IPS-20b (cell line): Measurements from ENCODE around the gene TDRD3.
"Not testable (repeated sequence)": the region's sequence is repeated elsewhere in the genome, so short reads cannot be mapped to it uniquely, and the experiment has no call there.

ENCODE experiments used
- H3K27ac ChIP-seq: one replicate; pipeline ENCODE4 v1.5.1; 2013; ENCODE audit warnings: low read length
- H3K27me3 ChIP-seq: 2 replicates; pipeline ENCODE4 v1.6.1; 2013; ENCODE audit warnings: mild to moderate bottlenecking, low read length, inconsistent platforms; ENCODE audit not compliant: insufficient read depth
- H3K36me3 ChIP-seq: 2 replicates; pipeline ENCODE4 v1.6.1; 2013; ENCODE audit warnings: low read depth, mild to moderate bottlenecking, inconsistent platforms, low read length, moderate library complexity; ENCODE audit not compliant: insufficient read depth
- H3K4me1 ChIP-seq: 2 replicates; pipeline ENCODE4 v1.6.1; 2013; ENCODE audit warnings: mild to moderate bottlenecking, control low read depth, inconsistent platforms, low read length, moderate library complexity; ENCODE audit not compliant: insufficient read depth
- H3K4me3 ChIP-seq: 2 replicates; pipeline ENCODE4 v1.5.1; 2013; ENCODE audit warnings: mild to moderate bottlenecking, low read length, inconsistent platforms
- H3K9ac ChIP-seq: 2 replicates; pipeline ENCODE4 v1.6.1; 2013; ENCODE audit warnings: low read depth, mild to moderate bottlenecking, inconsistent platforms, low read length, moderate library complexity
- H3K9me3 ChIP-seq: 2 replicates; pipeline ENCODE4 v1.6.1; 2013; ENCODE audit warnings: mild to moderate bottlenecking, low read depth, low read length, inconsistent platforms; ENCODE audit not compliant: insufficient read depth

The TDRD3 gene

DNA sequence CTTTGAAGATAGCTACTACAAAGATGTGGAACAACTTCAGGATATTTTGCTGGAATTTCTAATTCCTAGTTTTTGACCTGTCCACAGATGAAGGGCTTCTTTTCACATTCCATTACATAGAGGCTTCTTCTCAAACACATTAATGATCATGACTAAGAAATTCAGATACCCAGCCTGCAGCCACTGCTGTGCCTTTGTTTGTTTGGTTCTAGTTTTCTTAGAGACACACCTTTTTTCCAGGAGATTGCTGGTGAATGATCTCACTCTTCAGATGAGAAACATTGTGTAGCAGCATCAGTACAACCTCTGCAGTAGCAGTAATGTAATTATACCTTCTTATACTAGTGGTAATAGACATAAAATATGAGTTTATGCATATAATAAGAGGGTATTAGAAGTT, 5.0 kb downstream of the TDRD3 start:
- no peak overlapping the region for H3K9ac ChIP-seq
- H3K4me1 ChIP-seq, result peaks cover 16% of the 10 kb centered on the region; the same call in 1 of the 2 replicates
- H3K4me3 ChIP-seq, result no peak overlapping the region
- peaks cover 1% of the 10 kb centered on the region; the same call in 1 of the 2 replicates for H3K9me3 ChIP-seq
- no peaks in the 10 kb centered on the region for H3K27me3 ChIP-seq
- no peak overlapping the region for H3K27ac ChIP-seq
- H3K36me3 ChIP-seq, result no peaks in the 10 kb centered on the region

DNA sequence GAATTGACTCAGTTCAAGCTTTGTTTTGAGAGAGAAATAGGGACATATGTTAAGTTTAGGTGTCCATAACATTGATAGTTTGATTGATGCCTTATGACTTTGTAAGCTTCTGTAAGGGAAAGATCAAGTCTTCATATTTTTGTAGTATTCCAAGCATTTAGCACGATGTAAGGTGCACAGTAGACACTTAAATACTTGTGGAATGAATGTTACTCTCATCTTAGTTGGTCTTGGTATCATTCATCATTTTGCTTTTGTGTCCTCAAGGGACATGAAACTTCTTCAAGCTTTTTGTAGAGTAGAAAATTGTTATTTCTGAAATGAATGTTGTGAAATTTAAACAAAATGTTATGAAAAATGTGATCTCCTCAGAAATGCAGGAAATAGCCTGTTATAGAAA, 10.1 kb downstream of the TDRD3 start:
- Histone ChIP-seq H3K27ac (no peak overlapping the region), H3K27me3 (no peaks in the 10 kb centered on the region), H3K4me1 (no peaks in the 10 kb centered on the region), H3K4me3 (no peak overlapping the region), H3K36me3 (no peaks in the 10 kb centered on the region), H3K9me3 (peaks cover 11% of the 10 kb centered on the region), H3K9ac (no peak overlapping the region)

DNA sequence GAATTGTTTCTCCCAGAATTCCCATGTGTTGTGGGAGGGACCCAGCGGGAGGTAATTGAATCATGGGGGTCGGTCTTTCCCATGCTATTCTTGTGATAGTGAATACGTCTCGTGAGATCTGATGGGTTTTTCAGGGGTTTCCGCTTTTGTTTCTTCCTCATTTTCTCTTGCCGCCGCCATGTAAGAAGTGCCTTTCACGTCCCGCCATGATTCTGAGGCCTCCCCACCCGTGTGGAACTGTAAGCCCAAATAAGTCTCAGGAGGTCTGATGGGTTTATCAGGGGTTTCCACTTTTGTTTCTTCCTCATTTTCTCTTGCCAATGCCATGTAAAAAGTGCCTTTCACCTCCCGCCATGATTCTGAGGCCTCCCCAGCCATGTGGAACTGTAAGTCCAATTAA, 10.8 kb downstream of the TDRD3 start:
- not testable (repeated sequence) for H3K27ac ChIP-seq, H3K4me1 ChIP-seq, H3K4me3 ChIP-seq, H3K9ac ChIP-seq, H3K36me3 ChIP-seq, H3K27me3 ChIP-seq
- peaks cover 11% of the 10 kb centered on the region for H3K9me3 ChIP-seq

DNA sequence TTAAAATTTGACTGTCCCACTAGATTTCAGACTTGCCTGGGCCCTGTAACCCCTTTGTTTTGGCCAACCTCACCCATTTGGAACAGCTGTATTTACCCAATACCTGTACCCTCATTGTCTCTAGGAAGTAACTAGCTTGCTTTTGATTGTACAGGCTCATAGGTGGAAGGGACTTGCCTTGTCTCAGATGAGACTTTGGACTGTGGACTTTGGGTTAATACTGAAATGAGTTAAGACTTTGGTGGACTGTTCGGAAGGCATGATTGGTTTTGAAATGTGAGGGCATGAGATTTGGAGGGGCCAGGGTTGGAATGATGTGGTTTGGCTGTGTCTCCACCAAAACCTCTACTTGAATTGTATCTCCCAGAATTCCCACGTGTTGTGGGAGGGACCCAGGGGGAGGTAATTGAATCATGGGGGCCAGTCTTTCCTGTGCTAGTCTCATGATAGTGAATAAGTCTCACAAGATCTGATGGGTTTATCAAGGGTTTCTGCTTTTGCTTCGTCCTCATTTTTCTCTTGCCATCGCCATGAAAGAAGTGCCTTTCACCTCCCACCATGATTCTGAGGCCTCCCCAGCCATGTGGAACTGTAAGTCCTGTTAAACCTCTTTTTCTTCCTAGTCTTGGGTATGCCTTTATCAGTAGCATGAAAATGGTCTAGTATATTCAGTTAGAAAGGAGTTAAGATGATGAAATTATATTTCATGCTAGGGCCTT, 12.7 kb downstream of the TDRD3 start:
- not testable (repeated sequence) for H3K36me3 ChIP-seq
- peaks cover 11% of the 10 kb centered on the region for H3K9me3 ChIP-seq

DNA sequence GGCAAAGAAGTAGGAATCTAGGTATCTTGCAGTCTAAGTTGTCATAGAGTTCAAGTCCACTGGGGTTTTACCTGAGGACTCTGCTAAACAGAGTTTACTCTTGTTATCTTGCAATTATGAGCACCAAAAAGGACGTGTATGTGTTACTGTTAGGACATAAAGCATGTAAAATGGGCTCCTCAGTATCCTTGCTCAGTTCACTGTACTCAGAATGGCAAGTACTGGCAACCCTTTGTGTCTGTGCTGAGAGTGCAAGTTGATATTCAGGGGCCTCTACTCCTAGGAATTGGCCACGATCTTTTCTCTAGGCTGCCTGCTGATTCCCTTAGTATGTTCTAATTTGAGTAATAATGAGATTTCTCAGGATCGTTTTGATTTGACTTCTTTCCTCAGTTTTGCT, 13.3 kb downstream of the TDRD3 start:
- H3K36me3 ChIP-seq, result no peaks in the 10 kb centered on the region
- peaks cover 11% of the 10 kb centered on the region for H3K9me3 ChIP-seq
- no peak overlapping the region for H3K27ac ChIP-seq
- H3K4me3 ChIP-seq, result no peak overlapping the region
- H3K4me1 ChIP-seq, result no peaks in the 10 kb centered on the region
- H3K27me3 ChIP-seq, result no peaks in the 10 kb centered on the region
- H3K9ac ChIP-seq, result no peak overlapping the region

More for the DNA sequence above, 12.7 kb downstream of the TDRD3 start:
- H3K27me3 ChIP-seq, H3K9ac ChIP-seq, H3K27ac ChIP-seq, H3K4me3 ChIP-seq, H3K4me1 ChIP-seq: not testable (repeated sequence)

DNA sequence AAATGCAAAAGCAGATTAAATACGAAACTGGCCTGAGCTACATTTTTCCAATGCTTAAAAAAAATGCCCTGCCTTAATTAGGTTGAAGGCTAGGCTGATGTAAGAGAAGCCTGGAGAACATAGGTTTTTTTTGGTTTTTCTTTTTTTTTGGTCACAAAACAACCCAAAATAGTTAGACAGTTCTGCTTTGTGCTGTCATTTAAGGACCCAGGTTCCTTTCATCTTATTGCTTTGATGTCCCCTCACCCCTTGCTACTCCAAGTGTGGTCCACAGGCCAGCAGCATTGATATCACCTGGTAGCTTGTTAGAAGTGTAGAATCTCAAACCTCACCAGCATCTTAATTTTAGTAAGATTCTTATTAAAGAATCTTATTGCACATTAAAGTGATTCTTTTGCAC, 14.4 kb downstream of the TDRD3 start:
- peaks cover 11% of the 10 kb centered on the region for H3K9me3 ChIP-seq

DNA sequence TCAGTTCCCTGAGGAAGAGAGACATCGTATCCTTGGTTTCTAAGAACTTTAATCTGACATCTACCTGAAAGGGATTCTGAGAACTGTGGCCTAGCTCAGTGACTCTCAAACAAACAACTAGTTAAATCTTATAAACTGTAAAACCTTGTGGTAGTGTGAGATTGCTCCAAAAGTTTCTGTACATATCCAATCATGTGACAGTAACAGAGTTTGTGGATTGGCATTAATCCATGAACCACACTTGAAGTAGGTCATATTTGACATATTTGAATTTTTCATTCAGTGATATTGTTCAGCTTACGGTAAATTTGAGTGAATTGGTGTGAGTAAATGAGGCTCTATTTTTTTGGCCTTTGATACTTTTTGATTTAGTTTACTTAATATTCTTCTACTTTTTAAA, 15.0 kb downstream of the TDRD3 start:
- H3K27me3 ChIP-seq, result no peaks in the 10 kb centered on the region
- H3K4me3 ChIP-seq, result no peak overlapping the region
- no peak overlapping the region for H3K27ac ChIP-seq
- no peaks in the 10 kb centered on the region for H3K36me3 ChIP-seq
- no peak overlapping the region for H3K9ac ChIP-seq
- H3K9me3 ChIP-seq, result peaks cover 11% of the 10 kb centered on the region
- H3K4me1 ChIP-seq, result no peaks in the 10 kb centered on the region

More for the DNA sequence above, 14.4 kb downstream of the TDRD3 start:
- no peaks in the 10 kb centered on the region for H3K4me1 ChIP-seq
- no peak overlapping the region for H3K9ac ChIP-seq
- H3K27me3 ChIP-seq, result no peaks in the 10 kb centered on the region
- no peak overlapping the region for H3K27ac ChIP-seq
- H3K4me3 ChIP-seq, result no peak overlapping the region
- no peaks in the 10 kb centered on the region for H3K36me3 ChIP-seq

DNA sequence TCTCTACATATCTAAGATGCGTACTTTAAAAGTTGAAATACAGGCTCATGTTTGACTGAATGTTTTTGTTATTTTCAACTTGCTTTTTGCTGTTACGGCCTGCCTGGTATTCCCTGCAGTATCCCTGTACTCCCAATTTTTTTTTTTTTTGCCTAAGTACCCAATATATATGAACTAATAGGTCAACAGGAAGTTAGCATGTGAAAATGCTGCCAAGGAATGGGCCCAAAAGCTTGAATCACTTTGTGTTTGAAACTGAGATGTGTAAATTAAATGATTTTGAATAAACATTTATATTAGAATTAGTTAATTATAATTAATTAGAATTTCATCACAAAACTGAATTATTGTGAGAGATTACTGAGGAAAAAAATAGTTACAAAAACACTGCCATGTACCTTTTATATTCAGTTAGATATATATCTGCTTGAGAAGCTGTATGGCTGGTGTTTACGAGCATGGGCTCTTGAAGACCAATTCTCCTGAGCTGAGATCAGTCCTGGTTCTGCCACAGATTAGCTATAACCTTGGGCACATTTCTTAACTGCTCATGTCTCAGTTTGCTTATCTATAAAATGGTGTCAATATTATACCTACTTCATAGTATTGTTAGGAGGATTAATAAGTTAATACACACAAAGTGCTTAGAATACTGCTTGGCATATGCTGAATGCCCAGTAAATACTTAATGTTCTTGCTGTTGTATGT, 16.0 kb downstream of the TDRD3 start:
- Histone ChIP-seq H3K9ac (no peak overlapping the region), H3K27ac (no peak overlapping the region), H3K36me3 (no peaks in the 10 kb centered on the region), H3K4me1 (no peaks in the 10 kb centered on the region), H3K9me3 (peaks cover 3% of the 10 kb centered on the region), H3K27me3 (no peaks in the 10 kb centered on the region), H3K4me3 (no peak overlapping the region)

DNA sequence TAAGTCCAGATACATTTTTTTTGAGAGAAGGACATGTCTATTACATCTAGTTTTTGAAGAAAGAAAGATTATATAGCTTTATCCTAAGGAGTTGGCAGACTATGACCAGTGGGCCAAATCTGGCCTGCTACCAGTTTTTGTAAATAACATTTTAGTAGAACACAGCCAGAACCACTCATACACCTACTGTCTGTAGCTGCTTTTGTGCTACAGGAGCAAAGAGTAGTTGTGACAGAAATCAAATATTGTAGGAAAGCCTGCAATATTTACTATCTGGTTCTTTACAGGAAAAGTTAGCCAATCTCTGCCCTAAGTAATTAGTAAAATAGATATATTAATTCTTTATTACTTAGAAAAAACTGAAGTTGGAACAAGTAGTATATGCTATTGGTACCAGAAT, 17.2 kb downstream of the TDRD3 start:
- H3K27me3 ChIP-seq, result no peaks in the 10 kb centered on the region
- no peak overlapping the region for H3K9ac ChIP-seq
- H3K9me3 ChIP-seq, result no peaks in the 10 kb centered on the region
- no peaks in the 10 kb centered on the region for H3K36me3 ChIP-seq
- no peak overlapping the region for H3K27ac ChIP-seq
- no peaks in the 10 kb centered on the region for H3K4me1 ChIP-seq
- H3K4me3 ChIP-seq, result no peak overlapping the region

DNA sequence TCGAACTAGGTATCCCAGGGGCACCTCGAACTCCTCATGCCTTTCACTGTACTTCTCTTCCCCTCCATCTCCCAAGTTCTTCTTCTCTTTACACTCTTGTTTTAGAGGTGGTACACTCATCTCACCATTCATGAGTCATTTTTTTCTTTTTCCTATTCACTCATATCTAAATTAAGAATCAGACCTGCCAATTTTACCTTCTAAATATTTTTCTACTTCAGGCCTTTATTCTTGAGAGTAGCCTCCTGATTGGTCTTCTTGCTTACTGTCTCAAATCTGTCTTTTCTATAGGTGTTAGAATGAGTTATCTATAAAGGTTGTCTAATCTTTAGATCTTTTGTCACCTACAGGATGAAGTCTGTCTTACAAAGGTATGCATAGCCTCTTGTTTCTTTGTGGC, 20.7 kb downstream of the TDRD3 start:
- H3K27me3 ChIP-seq, result no peaks in the 10 kb centered on the region
- peaks cover 3% of the 10 kb centered on the region; the same call in 1 of the 2 replicates for H3K9me3 ChIP-seq
- H3K4me3 ChIP-seq, result no peak overlapping the region
- no peak overlapping the region for H3K27ac ChIP-seq
- H3K36me3 ChIP-seq, result no peaks in the 10 kb centered on the region
- H3K9ac ChIP-seq, result no peak overlapping the region
- H3K4me1 ChIP-seq, result no peaks in the 10 kb centered on the region

DNA sequence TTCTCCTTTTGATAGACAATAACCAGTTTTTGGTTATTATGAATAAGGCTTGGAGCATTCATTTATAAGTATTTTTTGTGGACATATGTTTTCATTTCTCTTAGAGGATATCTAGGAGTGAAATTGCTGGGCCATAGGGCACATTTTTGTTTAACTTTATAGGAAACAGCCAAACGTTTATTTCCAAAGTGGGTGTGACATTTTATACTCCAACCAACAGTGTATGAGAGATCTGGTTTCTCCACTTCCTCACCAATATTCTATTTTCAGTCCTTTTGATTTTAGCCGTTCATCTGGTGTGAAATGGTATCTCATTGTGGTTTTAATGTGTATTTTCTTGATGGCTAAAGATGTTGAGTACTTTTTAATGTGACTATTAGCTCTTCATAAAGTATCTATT, 21.9 kb downstream of the TDRD3 start:
- Histone ChIP-seq H3K36me3 (no peaks in the 10 kb centered on the region), H3K27me3 (no peaks in the 10 kb centered on the region), H3K9ac (no peak overlapping the region), H3K9me3 (peaks cover 3% of the 10 kb centered on the region; the same call in 1 of the 2 replicates), H3K4me3 (no peak overlapping the region), H3K4me1 (no peaks in the 10 kb centered on the region), H3K27ac (no peak overlapping the region)

DNA sequence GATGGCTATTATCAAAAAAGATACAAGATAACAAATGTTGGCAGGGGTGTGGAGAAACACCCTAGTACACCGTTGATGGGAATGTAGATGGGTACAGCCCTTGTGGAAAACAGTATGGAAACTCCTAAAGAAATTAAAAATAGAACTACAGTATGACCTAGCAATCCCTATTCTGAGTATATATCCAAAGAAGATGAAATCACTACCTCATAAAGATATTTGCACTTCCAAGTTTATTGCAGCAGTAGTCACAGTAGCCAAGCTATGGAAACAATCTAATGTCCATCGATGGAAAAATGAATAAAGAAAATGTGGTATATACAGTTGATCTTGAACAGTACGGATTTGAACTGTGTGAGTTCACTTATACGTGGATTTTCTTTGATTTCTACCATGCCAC, 28.3 kb downstream of the TDRD3 start:
- Histone ChIP-seq H3K9me3 (peaks cover 3% of the 10 kb centered on the region; the same call in 1 of the 2 replicates), H3K4me1 (no peaks in the 10 kb centered on the region), H3K27me3 (no peaks in the 10 kb centered on the region), H3K9ac (no peak overlapping the region), H3K4me3 (no peak overlapping the region), H3K36me3 (no peaks in the 10 kb centered on the region), H3K27ac (no peak overlapping the region)
